CD4-positive, alpha-beta T cell treated with Interleukin-4 for 4 hours (primary cell): Measurements from ENCODE around the gene IQSEC1.

Experiments
- DNase-seq: peaks from one replicate; pipeline ENCODE4 v3.0.0-alpha.2; 2020

Gene IQSEC1

GRCh38 chr3:12995389-12996180 is 77.6 kb downstream of the IQSEC1 start:
- DNase-seq: no peak

- peak; percentile 80 for DNase-seq
These were observed 78.4 kb downstream of the IQSEC1 start for GRCh38 chr3:12994607-12995388.

GRCh38 chr3:12994357-12994606 is 78.9 kb downstream of the IQSEC1 start:
- DNase-seq: no peak

- DNase-seq: no peak
These were observed 79.5 kb downstream of the IQSEC1 start for GRCh38 chr3:12993517-12994356.

GRCh38 chr3:12992629-12993516 is 80.4 kb downstream of the IQSEC1 start:
- no peak for DNase-seq

- no peak for DNase-seq
These were observed 81.4 kb downstream of the IQSEC1 start for GRCh38 chr3:12991861-12992281.

GRCh38 chr3:12991481-12991837 is 81.8 kb downstream of the IQSEC1 start:
- DNase-seq: no peak

- DNase-seq: no peak
These were observed 82.3 kb downstream of the IQSEC1 start for GRCh38 chr3:12990781-12991480.

GRCh38 chr3:12990306-12990705 is 82.9 kb downstream of the IQSEC1 start:
- DNase-seq: no peak

- no peak for DNase-seq
These were observed 84.3 kb downstream of the IQSEC1 start for GRCh38 chr3:12988728-12989454.

GRCh38 chr3:12987602-12988001 is 85.6 kb downstream of the IQSEC1 start:
- no peak for DNase-seq

GRCh38 chr3:12986986-12987385 is 86.2 kb downstream of the IQSEC1 start:
- DNase-seq: no peak

- DNase-seq: no peak
These were observed 86.7 kb downstream of the IQSEC1 start for GRCh38 chr3:12986521-12986920.

- DNase-seq: no peak
These were observed 87.2 kb downstream of the IQSEC1 start for GRCh38 chr3:12986031-12986430.

- DNase-seq: no peak
These were observed 88.1 kb downstream of the IQSEC1 start for GRCh38 chr3:12985148-12985547.

GRCh38 chr3:12984023-12984823 is 89.0 kb downstream of the IQSEC1 start:
- peak; percentile 63 for DNase-seq

GRCh38 chr3:12983319-12983718 is 89.9 kb downstream of the IQSEC1 start:
- DNase-seq: no peak

- DNase-seq: no peak
These were observed 90.6 kb downstream of the IQSEC1 start for GRCh38 chr3:12982619-12983101.

GRCh38 chr3:12981306-12982275 is 91.6 kb downstream of the IQSEC1 start:
- DNase-seq: no peak
